GM18511 (cell line): ENCODE measurements around the gene GRAP2.

ENCODE experiments used
- ATAC-seq: cut with Tn5 transposase; IDR thresholded peaks from one replicate; pipeline ENCODE4 v1.9.1; 2021; ENCODE audit warnings: mild to moderate bottlenecking, moderate library complexity; ENCODE audit not compliant: unreplicated experiment

Gene GRAP2

DNA sequence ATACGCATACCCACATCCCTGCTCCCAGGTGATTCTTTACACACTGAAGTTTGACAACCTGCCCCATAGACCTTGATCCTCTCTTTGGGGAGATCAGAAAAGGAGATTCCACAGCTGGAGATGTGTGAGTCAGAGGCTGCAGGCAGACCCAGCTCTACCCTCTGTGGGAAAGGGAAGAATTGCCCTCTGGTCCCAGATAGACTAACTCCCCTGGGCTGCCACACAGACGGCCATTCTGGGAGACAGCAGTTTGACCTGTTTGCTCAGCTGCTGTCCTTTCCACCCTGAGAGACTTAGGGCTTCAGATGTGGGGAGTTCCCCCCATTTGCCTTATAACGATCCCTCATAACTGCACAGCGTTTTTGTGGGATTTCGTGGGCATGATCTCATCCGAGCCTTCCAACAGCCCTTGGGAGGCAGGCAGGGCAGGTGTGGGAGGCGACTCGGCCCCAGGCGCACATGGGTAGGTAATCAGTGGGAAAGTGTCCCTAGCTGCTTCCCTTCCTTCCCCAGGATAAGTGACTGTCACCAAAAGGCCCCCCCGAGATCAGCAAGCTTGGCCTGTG is 107.9 kb downstream of the GRAP2 start:
- no peak for ATAC-seq

DNA sequence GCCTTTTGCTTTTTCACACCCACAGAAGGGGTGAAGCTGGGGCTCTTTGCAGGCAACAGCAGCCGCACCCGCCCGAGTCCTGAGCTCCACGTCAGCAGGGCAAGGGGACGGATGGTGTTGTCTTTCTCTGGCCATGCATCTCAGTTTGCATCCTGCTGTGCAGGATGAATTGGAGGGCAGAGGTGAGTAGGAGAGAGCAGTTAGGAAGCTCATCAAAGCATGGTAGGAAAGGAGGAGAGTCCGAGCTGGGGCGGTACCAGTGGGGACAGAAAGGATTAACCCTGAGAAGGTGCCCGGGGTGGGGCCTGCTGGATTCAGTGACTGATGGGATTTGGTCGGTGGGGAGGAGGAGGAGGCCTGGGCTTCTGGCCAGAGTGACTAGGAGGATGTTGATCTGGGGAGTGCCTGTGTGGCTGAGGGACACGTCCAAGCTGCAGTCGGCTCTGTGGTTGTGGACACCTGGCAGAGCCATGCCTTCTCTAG is 108.4 kb downstream of the GRAP2 start:
- no peak for ATAC-seq

DNA sequence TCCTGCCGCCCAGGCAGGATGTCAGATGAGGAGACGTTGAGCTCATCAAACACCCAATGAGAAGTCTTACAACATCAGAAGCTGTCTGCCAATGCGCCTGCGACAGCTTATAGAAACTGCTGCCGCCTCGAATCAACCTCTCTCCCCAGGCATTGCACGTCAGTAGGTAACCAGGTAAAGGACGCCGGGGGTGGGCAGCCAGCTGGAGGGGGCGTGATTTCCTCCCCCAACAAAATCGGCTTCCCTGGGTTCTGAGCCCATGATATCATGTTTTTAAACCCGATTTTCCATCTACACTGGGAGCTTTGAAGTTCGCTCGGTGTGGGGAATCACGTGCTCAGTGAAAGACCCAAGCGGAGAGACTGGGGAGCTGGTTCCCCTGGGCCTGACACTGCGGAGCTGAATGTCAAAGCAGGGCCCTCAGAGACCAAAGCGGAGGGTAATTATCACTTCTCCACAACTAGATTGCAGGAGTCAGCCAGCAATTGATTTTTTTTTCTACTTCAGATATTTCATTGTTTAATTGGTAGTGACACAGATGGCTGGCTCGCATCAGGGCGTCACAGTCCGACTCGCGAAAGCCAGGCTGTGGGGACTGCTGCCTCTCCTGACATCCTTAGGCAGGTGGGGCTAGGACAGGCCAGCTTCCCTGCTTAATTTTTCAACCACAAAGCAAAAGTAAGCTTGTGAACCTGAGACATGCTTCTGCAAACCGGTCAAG is 109.2 kb downstream of the GRAP2 start:
- ATAC-seq = no peak

DNA sequence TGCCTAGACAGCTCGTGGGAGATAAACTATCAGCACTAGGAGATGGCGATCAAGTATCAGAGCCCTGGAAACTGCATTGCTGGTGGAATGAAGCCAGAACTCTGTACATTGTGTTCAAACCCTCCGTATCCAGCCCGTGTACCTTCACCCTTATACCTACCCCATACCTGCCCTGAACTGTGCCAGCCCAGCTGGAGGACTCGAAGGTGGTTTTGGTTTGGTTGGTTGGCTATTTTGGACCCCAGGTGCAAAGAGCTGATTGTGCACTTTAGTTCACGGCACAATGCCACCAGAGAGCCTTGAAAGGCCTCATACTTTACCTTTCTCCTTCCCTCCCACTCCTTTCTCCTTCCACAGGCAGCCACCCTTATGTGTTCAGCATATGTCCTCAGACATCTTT is 109.9 kb downstream of the GRAP2 start:
- no peak for ATAC-seq

DNA sequence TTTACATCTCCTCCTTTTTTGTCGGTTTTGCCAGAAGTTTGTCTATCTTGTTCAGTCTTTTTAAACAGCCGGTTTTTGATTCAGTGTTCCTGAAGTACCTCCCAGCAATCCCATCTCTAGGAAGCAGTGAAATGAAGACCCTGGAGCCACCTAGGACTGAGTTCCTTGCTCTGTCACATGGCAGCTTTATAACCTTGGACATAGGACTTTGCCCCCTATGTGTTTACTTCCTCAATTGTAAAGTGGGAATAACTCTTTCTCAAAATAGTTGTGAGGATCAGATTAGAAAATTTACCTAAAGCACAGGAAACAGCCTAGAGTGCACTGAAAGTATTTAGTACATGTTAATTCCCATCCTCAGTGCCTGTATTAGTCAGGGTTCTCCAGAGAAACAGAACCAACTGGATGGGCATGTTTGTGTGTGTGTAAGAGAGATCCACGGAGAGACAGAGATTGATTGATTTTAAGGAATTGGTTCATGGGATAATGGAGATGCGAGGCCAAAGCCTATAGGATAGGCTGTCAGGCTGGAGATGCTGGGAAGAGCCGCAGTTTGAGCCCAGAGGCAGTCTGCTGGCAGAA is 113.9 kb downstream of the GRAP2 start:
- no peak for ATAC-seq

DNA sequence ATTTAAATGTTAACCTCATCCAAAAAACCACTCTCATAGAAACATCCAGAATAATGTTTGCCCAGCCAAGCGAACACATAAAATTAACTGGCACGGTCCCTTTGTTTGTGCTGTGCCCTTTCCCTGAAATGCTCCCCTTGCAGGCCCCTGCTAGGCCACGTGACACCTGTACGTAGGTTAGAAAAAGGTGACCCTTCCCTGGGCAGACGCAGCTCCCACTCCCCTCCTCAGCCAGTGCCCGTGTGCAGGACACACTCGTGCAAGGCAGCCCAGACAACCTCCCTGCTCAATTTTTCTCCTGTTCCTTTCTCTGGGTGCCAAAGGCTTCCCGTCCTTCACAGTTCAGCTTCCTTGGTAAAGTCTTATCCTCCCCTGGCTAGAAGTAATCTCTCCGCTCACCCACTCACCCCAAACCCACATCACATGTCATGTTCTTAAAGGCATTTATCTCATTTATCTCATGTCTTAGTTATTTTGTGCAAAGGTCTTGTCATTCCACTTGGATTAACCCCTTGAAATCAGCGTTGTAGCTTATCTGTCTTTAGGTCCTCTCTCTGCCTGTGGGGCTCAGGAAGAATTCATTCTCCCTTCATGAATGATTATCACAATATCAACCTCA is 114.6 kb downstream of the GRAP2 start:
- ATAC-seq = no peak

DNA sequence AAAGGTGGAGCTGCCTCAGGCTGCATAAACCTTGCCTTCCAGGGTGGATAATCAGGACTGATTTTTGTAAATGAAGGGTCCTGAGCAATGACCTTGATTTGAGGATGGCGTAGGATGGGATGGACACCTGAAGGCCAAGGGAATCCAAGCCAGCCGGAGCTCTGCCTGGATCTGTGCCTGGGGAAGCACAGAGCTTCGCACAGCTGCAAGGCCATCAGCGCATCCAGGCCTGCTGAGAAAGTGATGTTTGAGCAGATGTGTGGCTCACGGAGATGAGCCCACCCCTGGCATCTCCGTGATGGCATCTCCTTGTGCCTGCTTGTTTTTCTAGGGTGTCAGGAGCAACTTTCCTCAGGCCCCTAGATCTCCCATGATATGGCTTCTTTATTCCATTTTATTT is 117.2 kb downstream of the GRAP2 start:
- ATAC-seq = no peak

DNA sequence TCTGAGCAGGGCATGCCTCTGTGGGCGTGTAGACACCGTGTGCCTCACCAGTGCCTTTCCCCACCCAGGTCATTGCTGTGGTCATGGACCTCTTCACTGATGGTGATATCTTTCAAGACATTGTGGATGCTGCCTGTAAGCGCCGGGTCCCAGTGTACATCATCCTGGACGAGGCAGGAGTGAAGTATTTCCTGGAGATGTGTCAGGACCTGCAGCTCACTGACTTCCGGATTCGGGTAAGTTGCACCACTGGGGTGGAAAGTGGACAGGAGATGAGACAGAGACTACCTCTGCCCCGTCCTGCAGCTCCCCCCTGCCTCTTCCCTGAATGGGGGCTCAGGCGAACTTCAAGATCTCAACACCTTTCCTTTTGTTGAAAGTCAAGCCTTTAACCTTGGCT is 118.2 kb downstream of the GRAP2 start:
- no peak for ATAC-seq

DNA sequence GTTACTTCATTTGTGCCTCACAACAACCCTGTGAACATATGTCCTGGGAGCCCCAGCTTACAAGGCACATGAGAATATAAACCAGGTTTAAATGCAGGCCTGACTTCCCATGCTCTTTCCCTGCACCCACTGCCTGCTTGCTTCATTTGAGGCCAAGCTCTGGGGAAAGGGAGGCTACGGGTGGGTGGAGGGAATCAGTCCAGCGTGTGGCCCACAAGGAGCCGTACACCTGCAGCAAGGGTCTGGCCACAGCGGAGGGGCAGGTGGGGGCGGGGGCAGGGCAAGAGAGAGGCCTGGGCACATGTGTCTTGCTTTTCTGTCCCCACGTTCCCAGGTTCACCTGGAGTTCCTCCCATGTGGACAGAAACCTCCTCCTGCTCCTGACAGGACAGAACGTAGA is 120.1 kb downstream of the GRAP2 start:
- no peak for ATAC-seq

DNA sequence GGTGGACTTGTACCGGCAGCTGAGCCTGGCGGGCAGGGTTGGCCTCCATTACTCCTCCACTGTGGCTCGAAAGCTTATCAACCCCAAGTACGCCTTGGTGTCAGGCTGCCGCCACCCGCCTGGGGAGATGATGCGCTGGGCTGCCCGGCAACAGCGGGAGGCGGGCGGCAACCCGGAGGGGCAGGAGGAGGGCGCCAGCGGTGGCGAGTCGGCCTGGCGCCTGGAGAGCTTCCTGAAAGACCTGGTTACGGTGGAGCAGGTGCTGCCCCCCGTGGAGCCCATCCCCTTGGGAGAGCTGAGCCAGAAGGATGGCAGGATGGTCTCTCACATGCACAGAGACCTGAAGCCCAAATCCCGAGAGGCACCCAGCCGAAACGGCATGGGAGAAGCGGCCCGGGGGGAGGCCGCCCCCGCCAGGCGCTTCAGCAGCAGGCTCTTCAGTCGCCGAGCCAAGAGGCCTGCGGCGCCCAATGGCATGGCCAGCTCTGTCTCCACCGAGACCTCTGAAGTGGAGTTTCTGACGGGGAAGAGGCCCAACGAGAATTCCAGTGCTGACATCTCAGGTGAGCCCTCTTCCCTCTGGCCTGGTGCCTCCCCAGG is 120.6 kb downstream of the GRAP2 start:
- no peak for ATAC-seq

DNA sequence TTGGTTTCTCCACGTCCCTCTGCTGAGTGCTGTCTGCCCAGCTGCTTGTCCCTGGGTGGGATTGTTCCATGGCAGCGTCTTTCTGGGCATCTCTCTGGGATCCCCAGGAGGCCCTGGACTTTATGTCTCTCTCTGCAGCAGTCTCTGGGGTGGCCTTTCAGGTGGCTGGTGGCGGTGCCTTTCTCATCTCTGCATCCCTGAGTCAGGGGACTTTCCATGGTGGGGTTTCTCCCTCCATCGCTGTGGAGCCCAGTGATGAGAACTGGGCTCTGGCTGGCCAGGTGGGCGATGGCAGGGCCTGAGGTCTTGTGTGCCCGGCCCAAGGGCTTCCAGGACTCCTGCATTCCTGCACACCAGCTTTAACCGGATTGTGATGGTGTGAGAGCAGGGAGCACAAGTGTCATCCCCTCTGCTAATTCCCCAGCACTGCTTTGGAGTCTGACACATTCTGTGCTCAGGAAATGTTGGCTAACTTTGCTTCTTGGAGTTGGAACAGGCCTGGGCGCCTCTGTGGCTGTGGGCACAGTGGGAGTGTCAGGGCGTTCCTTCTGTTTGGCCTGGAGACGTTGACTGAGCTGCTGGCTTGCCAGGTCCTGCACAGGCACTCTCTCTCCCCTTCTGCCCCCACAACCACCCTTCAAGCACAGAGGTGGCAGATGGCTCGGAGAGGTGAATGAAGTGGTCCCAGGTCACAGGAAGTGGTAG is 121.8 kb downstream of the GRAP2 start:
- no peak for ATAC-seq
